ENCODE data around the gene PLEKHA7.

DNA sequence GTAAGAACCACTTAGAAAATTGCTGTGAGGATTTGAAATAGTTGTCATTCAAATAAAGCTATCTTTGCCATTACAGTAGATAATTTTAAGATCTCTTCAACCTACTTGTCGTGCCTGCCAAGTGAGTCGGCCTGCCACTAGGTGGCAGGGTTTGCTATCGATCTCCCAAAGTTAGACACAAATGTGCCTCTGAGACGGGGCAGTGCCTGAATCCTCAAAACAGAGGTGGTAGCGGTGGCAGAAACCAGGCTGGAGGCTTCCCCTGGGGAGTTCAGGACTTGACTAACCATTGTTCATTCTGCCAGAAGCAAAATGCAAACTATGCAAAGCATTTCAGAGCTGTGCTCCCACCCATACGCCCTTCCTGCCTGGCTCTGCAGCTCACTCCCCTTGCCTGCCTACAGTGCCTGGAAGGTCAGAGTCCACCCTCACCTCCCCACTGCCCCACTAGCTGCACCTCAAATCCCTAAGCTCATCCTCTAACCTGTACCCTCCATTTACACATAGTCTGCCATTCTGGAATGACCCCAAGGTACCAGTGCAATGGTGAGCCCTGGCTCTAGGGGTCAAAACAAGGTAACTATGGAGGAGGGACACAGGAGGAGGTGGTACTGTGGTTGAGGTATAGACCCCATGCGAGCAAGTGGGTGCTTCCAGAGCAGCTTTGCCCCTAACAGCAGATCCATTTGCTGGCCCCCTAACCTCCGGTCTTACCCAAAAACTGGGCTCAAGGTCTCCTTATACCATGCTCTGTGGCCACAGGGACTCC lies 193.7 kb downstream of the PLEKHA7 start:
- TF ChIP-seq CTCF (IDR thresholded peaks at IDR 0.05) (peak in 1 of 3 donors; percentile 35), POLR2A (IDR thresholded peaks at IDR 0.05) (no peak)
